Mucosa of rectum (tissue), 2 donors: Measurements from ENCODE around the gene SUCO.
"Not testable (repeated sequence)": the region's sequence is repeated elsewhere in the genome, so short reads cannot be mapped to it uniquely, and the experiment has no call there.

Experiments used
- H3K27ac ChIP-seq, 2 donors: one replicate each; pipeline ENCODE4 v1.7.0; 2013; ENCODE audit warnings: inconsistent platforms in 2 of 2, low read depth in 2 of 2, low read length in 2 of 2
- H3K27me3 ChIP-seq, 2 donors: one replicate each; pipeline ENCODE4 v1.7.0; 2013; ENCODE audit warnings: low read length in 2 of 2; ENCODE audit not compliant: control insufficient read depth in 2 of 2, insufficient read depth in 2 of 2
- H3K36me3 ChIP-seq, 2 donors: one replicate each; pipeline ENCODE4 v1.7.0; 2013; ENCODE audit warnings: low read length in 2 of 2; ENCODE audit not compliant: control insufficient read depth in 2 of 2, insufficient read depth in 2 of 2
- H3K4me1 ChIP-seq, 2 donors: one replicate each; pipeline ENCODE4 v1.7.0; 2013; ENCODE audit warnings: low read length in 2 of 2, mild to moderate bottlenecking in 1 of 2; ENCODE audit not compliant: control insufficient read depth in 2 of 2, insufficient read depth in 2 of 2
- H3K4me3 ChIP-seq, 2 donors: one replicate each; pipeline ENCODE4 v1.7.0; 2013; ENCODE audit warnings: low read length in 2 of 2
- H3K9ac ChIP-seq, 2 donors: one replicate each; pipeline ENCODE4 v1.7.0; 2013; ENCODE audit warnings: low read length in 2 of 2, low read depth in 1 of 2, mild to moderate bottlenecking in 1 of 2
- H3K9me3 ChIP-seq, 2 donors: one replicate each; pipeline ENCODE4 v1.7.0; 2013; ENCODE audit warnings: low read length in 2 of 2; ENCODE audit not compliant: control insufficient read depth in 2 of 2
- donor health status: healthy.
- donor health status: Normal muscosa, but diverticular disease.

The SUCO gene

GRCh38 chr1:172602706-172603105 is 69.8 kb downstream of the SUCO start:
- Histone ChIP-seq H3K36me3 (peaks cover 12 to 19% of the 10 kb centered on the region in 2 donors), H3K9ac (no peak overlapping the region), H3K4me3 (no peak overlapping the region), H3K4me1 (no peaks in the 10 kb centered on the region), H3K9me3 (no peaks in the 10 kb centered on the region), H3K27ac (no peak overlapping the region), H3K27me3 (no peaks in the 10 kb centered on the region)

GRCh38 chr1:172603816-172604215 is 70.9 kb downstream of the SUCO start:
- no peak overlapping the region for H3K9ac ChIP-seq
- no peaks in the 10 kb centered on the region for H3K4me1 ChIP-seq
- H3K4me3 ChIP-seq = no peak overlapping the region
- no peaks in the 10 kb centered on the region for H3K27me3 ChIP-seq
- peaks cover 9 to 19% of the 10 kb centered on the region in 2 donors for H3K36me3 ChIP-seq
- no peak overlapping the region for H3K27ac ChIP-seq
- no peaks in the 10 kb centered on the region for H3K9me3 ChIP-seq

- no peak overlapping the region for H3K27ac ChIP-seq
- no peaks in the 10 kb centered on the region for H3K4me1 ChIP-seq
- no peaks in the 10 kb centered on the region for H3K9me3 ChIP-seq
- no peak overlapping the region for H3K4me3 ChIP-seq
- peaks cover 18 to 21% of the 10 kb centered on the region in 2 donors for H3K36me3 ChIP-seq
- H3K9ac ChIP-seq = no peak overlapping the region
- H3K27me3 ChIP-seq = no peaks in the 10 kb centered on the region
Measured at GRCh38 chr1:172605641-172606040, 72.7 kb downstream of the SUCO start.

GRCh38 chr1:172607145-172607544 is 74.2 kb downstream of the SUCO start:
- Histone ChIP-seq H3K36me3 (peaks cover 15 to 22% of the 10 kb centered on the region in 2 donors), H3K27ac (no peak overlapping the region), H3K27me3 (no peaks in the 10 kb centered on the region), H3K9ac (no peak overlapping the region), H3K4me1 (no peaks in the 10 kb centered on the region), H3K4me3 (no peak overlapping the region), H3K9me3 (no peaks in the 10 kb centered on the region)

GRCh38 chr1:172608098-172608601 is 75.2 kb downstream of the SUCO start:
- H3K27me3 ChIP-seq = no peaks in the 10 kb centered on the region
- no peaks in the 10 kb centered on the region for H3K9me3 ChIP-seq
- H3K36me3 ChIP-seq = peaks cover 15 to 18% of the 10 kb centered on the region in 2 donors
- H3K27ac ChIP-seq = no peak overlapping the region
- H3K4me1 ChIP-seq = no peaks in the 10 kb centered on the region
- no peak overlapping the region for H3K9ac ChIP-seq
- H3K4me3 ChIP-seq = no peak overlapping the region

GRCh38 chr1:172609528-172609927 is 76.6 kb downstream of the SUCO start:
- Histone ChIP-seq H3K9ac (no peak overlapping the region), H3K36me3 (peaks cover 14 to 15% of the 10 kb centered on the region in 2 donors)

GRCh38 chr1:172612478-172612877 is 79.5 kb downstream of the SUCO start:
- no peak overlapping the region for H3K9ac ChIP-seq
- H3K27me3 ChIP-seq = no peaks in the 10 kb centered on the region
- no peaks in the 10 kb centered on the region for H3K4me1 ChIP-seq
- no peak overlapping the region for H3K27ac ChIP-seq
- no peak overlapping the region for H3K4me3 ChIP-seq
- H3K9me3 ChIP-seq = no peaks in the 10 kb centered on the region
- peaks cover 14 to 15% of the 10 kb centered on the region in 2 donors for H3K36me3 ChIP-seq

More at GRCh38 chr1:172609528-172609927, 76.6 kb downstream of the SUCO start:
- H3K4me1 ChIP-seq = no peaks in the 10 kb centered on the region
- no peak overlapping the region for H3K27ac ChIP-seq
- no peak overlapping the region for H3K4me3 ChIP-seq
- H3K9me3 ChIP-seq = no peaks in the 10 kb centered on the region
- no peaks in the 10 kb centered on the region for H3K27me3 ChIP-seq

- no peaks in the 10 kb centered on the region for H3K9me3 ChIP-seq
Measured at GRCh38 chr1:172613294-172613693, 80.3 kb downstream of the SUCO start.

GRCh38 chr1:172616195-172616594 is 83.2 kb downstream of the SUCO start:
- Histone ChIP-seq H3K4me3 (no peak overlapping the region), H3K4me1 (no peaks in the 10 kb centered on the region), H3K9ac (no peak overlapping the region), H3K9me3 (peaks cover 0 to 4% of the 10 kb centered on the region in 2 donors), H3K27ac (no peak overlapping the region), H3K36me3 (peaks cover 2 to 3% of the 10 kb centered on the region in 2 donors), H3K27me3 (no peaks in the 10 kb centered on the region)

More at GRCh38 chr1:172613294-172613693, 80.3 kb downstream of the SUCO start:
- Histone ChIP-seq H3K36me3 (peaks cover 14 to 15% of the 10 kb centered on the region in 2 donors), H3K9ac (no peak overlapping the region), H3K27me3 (no peaks in the 10 kb centered on the region), H3K4me3 (no peak overlapping the region), H3K4me1 (no peaks in the 10 kb centered on the region), H3K27ac (no peak overlapping the region)

GRCh38 chr1:172616636-172617035 is 83.7 kb downstream of the SUCO start:
- Histone ChIP-seq H3K4me1 (no peaks in the 10 kb centered on the region), H3K9me3 (peaks cover 0 to 4% of the 10 kb centered on the region in 2 donors), H3K9ac (no peak overlapping the region), H3K4me3 (no peak overlapping the region), H3K27me3 (no peaks in the 10 kb centered on the region), H3K36me3 (peaks cover 0 to 2% of the 10 kb centered on the region in 2 donors), H3K27ac (no peak overlapping the region)

- not testable (repeated sequence) for H3K4me3 ChIP-seq, H3K27me3 ChIP-seq, H3K9me3 ChIP-seq, H3K36me3 ChIP-seq, H3K4me1 ChIP-seq, H3K27ac ChIP-seq, H3K9ac ChIP-seq
Measured at GRCh38 chr1:172620603-172621002, 87.7 kb downstream of the SUCO start.
